Left kidney (tissue), 2 donors: ENCODE data around the gene ITGB1BP1. TPM values are rescaled to one million over a fixed set of nuclear protein-coding genes. Genes with fewer than 3 reads are reported as not detected.
"Not testable (repeated sequence)": the region's sequence is repeated elsewhere in the genome, so short reads cannot be mapped to it uniquely, and the experiment has no call there.

Experiments
- DNase-seq: peaks from one replicate; pipeline ENCODE4 v3.0.0-alpha.2; 2013
- polyA plus RNA-seq: library from polyadenylated mRNA; unstranded; fragments of 120-200 nt; gene quantifications from one replicate; pipeline ENCODE4 v1.2.1, GENCODE V29; 2013; ENCODE audit not compliant: insufficient read length

The ITGB1BP1 gene
- polyA plus RNA-seq, 1 donor: 77.9 TPM

- no peak for DNase-seq
Observed at GRCh38 chr2:9401646-9402371, 21.5 kb downstream of the ITGB1BP1 start.

- DNase-seq: no peak
Observed at GRCh38 chr2:9401059-9401547, 22.2 kb downstream of the ITGB1BP1 start.

- DNase-seq: no peak
Observed at GRCh38 chr2:9400268-9401058, 22.9 kb downstream of the ITGB1BP1 start.

- peak; percentile 50 for DNase-seq
Observed at GRCh38 chr2:9398881-9399780, 24.2 kb downstream of the ITGB1BP1 start.

- DNase-seq: not testable (repeated sequence)
Observed at GRCh38 chr2:9398251-9398650, 25.1 kb downstream of the ITGB1BP1 start.

- DNase-seq: no peak
Observed at GRCh38 chr2:9397201-9397600, 26.1 kb downstream of the ITGB1BP1 start.

GRCh38 chr2:9394816-9395215 is 28.5 kb downstream of the ITGB1BP1 start:
- DNase-seq: no peak

- peak; percentile 24 for DNase-seq
Observed at GRCh38 chr2:9392898-9393765, 30.2 kb downstream of the ITGB1BP1 start.

GRCh38 chr2:9391961-9392720 is 31.2 kb downstream of the ITGB1BP1 start:
- no peak for DNase-seq

GRCh38 chr2:9390991-9391390 is 32.3 kb downstream of the ITGB1BP1 start:
- DNase-seq: no peak

GRCh38 chr2:9390151-9390850 is 33.0 kb downstream of the ITGB1BP1 start:
- DNase-seq: no peak

- no peak for DNase-seq
Observed at GRCh38 chr2:9388950-9389911, 34.1 kb downstream of the ITGB1BP1 start.

GRCh38 chr2:9388199-9388681 is 35.1 kb downstream of the ITGB1BP1 start:
- no peak for DNase-seq

GRCh38 chr2:9385841-9386240 is 37.5 kb downstream of the ITGB1BP1 start:
- no peak for DNase-seq

GRCh38 chr2:9384521-9384920 is 38.8 kb downstream of the ITGB1BP1 start:
- no peak for DNase-seq

GRCh38 chr2:9382604-9383235 is 40.6 kb downstream of the ITGB1BP1 start:
- DNase-seq: no peak

- DNase-seq: no peak
Observed at GRCh38 chr2:9380702-9381628, 42.4 kb downstream of the ITGB1BP1 start.
